DMS 273 treated with DMSO at 0.1 percent for 48 hours (cell line): ENCODE data around the gene PCLO.

Experiments
- DNase-seq: peaks from one replicate; lab custom pipeline; 2025; lab: John Stamatoyannopoulos, UW

PCLO gene

DNA sequence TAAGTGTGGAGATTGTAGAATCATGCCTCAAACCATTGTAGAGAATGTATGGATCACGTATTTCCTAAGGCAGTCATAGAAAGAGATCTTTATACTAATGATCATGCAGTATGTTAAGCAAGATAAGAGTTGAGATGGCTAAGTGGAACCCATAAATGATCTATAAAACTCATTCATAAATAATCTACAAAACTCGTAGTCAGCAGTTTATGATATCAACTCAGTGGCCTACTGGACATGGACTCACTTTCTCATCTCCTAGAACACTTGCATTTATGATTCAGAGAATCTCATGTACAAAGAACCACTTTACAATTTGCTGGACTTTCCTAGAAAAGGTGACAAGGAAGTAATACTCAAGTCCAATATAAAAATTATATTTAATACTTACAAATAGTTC is 339.6 kb downstream of the PCLO start:
- no peak for DNase-seq

DNA sequence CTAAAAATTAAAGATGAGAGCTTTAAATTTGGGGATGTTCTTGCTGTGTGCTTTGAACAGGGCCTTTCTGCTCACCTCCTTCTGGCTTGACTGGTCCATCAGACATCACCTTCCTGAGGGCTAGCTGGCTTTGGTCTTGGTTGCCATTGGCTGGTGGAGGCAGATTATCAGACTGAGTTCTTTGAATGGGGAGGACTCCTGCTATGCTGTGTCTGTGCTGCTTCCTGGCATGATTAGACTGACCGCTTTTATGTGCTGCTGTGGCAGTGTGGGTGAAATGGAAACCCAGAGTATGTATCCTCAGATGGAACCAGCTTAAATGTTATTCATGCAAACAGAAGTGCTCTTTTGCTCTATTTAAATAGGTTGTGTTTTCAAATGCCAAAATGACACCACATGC is 341.6 kb downstream of the PCLO start:
- DNase-seq, result no peak

DNA sequence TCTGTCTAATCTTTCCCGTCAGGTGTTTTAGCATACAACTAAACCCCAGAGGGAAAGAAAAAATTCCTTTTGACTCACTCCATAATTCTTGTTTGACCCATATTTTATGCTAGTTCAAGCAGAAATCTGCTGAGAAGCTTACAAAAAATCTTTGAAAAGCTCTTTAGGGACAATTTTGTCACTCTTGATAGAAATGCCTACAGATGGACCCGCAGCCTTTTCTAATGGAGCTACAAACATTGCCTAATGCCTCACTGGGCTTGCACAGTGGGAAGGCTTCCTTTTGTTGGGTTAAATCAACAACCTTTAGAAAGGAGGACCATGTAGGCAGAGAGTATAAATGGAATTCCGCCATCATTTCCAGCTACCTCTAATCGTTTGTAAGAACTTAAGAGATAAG is 344.5 kb downstream of the PCLO start:
- DNase-seq, result no peak

GRCh38 chr7:82816272-82816671 is 346.4 kb downstream of the PCLO start:
- no peak for DNase-seq

DNA sequence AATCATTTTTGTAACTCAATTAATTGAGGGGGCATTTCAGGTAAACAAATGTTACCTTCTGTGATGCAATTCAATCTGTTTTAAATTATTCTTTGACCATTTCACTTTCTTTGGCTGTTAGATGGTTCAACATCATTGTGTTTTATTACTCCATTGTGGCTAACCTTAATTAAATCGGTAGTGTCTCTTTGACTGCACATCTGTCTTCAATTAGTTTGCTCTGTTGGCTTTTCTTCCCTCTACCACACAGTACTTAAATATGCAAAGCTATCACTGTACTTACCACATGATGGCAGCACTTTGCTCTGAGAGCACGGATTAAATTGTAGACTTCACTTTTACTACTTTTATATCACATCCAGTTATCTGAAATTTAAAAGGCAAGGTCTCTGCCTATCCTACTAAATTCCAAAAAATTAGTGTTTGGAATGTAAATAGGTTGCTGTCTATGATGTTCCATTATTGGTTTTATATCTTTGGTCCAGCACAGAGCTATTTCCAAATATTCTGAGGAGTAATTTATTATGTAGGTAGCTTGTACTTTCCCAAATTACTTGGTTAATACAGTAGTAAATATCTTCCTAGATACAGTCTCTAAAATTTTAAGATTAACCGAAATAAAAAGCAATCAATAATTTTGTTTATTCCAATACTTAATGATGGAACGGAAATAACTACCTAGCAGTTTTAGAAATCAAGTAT is 352.0 kb downstream of the PCLO start:
- DNase-seq, result peak; percentile 68

- DNase-seq, result no peak
These were observed 354.1 kb downstream of the PCLO start for GRCh38 chr7:82808633-82809032.

DNA sequence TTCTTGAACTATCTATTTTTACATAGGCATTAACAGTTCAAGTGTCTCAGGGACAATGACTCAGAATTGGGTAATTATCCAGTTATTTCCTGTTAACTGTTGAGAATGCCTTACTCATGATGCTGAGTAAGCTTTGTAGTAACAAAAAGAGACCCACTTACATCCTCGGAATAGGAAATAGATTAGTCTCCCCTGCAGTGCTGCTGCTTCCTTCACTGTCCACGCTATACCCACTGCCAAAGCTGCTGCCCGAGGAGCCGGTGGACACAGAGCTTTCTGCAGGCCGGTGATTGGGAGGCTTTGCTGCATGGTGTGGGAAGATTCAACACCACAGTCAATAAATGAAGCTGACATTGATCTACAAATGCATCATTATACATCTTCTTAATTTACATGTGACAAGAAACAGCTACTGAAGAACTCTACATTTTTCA is 357.1 kb downstream of the PCLO start:
- DNase-seq, result no peak

GRCh38 chr7:82803411-82803810 is 359.3 kb downstream of the PCLO start:
- no peak for DNase-seq

DNA sequence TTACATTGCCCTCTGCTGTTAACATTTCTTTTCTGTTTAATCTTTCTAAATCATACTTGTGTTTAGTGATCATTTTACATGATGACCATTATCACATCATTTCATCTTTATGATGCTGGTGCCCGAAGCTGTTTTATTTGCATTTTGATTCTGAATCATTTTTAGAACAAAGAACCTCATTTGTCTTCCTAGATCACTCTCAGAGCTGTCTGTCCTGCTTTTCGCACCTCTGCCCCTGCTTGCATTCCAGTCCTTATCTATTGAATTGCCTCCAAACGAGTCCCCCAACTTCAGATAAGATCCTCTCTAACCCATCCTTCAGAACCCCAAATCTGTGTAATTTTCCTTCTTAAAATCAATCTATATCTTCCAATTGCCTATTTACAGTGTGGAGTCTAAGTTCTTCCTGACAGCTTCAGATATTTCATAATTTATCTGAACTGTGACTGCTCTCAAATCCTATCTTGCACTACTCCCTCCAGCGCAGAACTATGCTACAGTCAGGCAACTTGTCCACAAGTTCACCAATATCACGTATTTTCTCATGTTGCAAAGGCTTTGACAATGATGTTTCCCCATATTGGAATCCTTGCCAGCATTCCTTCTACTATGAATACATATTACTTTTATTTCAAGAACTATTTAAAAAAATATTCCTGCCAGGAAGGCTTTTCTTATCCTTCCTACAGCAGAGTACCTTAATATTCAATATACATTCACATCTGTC is 372.6 kb downstream of the PCLO start:
- no peak for DNase-seq

DNA sequence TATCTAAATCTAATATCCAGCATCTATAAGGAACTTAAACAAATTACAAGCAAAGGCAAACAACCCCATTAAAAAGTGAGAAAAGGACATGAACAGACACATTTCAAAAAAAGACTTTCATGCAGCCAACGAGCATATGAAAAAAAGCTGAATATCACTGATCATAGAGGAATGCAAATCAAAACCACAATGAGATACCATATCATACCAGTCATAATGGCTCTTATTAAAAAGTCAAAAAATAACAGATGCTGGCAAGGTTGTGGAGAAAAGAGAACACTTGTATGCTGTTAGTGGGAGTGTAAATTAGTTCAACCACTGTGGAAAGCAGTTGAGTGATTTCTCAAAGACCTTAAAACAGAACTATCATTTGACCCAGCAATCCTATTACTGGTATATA is 384.7 kb downstream of the PCLO start:
- DNase-seq, result no peak

- DNase-seq, result no peak
These were observed 399.8 kb downstream of the PCLO start for GRCh38 chr7:82762880-82763279.

- no peak for DNase-seq
These were observed 401.9 kb downstream of the PCLO start for GRCh38 chr7:82760831-82761230.

DNA sequence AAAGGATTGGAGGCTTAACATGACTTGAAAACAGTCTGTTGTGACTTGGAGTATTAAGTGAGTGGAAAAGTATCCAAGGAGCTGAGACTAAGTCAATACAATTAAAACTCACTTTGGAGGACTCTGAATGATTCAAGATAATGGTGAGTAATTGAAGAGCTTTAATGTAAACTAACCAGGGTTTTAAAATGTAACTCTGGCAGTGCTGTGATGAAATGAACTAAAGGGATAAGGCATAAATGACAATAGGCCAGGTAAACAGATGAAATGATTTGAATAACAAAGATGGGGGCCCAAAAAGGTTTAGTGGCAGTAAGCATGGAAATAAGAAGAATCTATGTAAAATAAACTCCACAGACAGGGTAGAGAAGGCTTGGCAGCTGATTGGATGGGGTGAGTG is 402.6 kb downstream of the PCLO start:
- no peak for DNase-seq

GRCh38 chr7:82755705-82756551 is 406.8 kb downstream of the PCLO start:
- DNase-seq, result no peak

DNA sequence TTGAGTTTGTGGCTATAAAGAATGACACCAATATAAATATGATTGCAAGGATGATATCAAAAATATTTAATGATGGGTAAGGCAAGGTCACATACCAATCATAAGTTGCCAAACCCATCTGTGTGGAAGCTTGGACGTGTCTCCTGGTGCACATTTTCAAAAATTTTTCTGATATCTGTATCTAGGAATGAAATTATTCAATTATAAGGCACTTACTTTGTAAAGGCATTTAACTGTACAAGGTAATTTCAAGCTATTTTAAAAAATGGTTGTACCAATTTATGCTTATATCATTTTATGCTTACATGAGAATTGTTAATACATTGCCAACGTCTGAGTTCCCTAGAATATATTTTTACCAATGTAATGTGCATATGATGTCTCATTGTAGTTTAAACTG is 412.7 kb downstream of the PCLO start:
- no peak for DNase-seq

GRCh38 chr7:82745820-82746219 is 416.9 kb downstream of the PCLO start:
- DNase-seq, result no peak

GRCh38 chr7:82745117-82745516 is 417.6 kb downstream of the PCLO start:
- DNase-seq, result no peak

GRCh38 chr7:82742163-82742562 is 420.5 kb downstream of the PCLO start:
- no peak for DNase-seq

- no peak for DNase-seq
These were observed 421.2 kb downstream of the PCLO start for GRCh38 chr7:82741493-82741892.

DNA sequence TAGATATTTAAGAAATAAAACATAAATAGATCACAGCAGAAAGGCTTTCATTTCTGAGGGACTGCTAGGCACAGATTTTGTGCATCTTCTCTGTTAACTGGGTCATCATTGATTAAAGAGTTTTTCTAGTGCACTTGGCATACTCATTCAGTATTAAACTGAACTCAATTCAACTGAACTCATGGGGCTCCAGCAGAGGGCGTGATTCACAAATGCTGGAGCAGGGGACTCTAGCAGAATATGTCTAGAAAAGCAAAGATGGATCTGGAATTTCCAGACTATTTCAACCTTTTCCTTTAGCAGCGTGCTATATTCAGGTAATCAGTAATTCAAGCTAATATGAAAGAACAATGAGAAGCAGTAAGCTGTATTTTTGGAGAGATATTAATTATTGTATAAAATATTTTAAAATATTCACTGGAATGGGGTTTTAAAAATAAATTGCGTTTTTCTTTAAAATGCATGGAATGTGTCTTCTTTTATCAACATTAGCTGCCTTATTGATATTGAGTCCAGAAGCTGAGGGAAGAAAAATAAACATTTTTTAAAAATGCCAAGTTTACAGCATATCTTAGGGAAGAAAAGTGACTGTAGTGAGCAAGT is 422.3 kb downstream of the PCLO start:
- peak; percentile 33 for DNase-seq

DNA sequence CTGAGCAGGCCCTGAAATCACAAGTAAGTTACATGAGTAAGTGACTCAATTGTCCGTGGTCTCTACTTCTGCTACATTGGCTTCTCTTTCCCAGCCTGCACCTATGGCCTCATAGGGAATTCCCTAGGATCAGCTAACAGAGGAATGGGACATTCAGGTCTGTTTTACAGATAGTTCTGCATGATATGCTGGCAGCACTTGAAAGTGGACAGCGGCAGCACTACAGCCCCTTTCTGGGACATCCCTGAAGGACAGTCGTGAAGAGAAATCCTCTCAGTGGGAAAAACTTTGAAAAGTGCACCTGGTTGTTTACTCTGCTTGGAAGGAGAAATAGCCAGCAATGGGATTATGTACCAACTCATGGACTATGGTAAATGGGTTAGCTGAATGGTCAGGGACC is 426.1 kb downstream of the PCLO start:
- DNase-seq, result no peak

DNA sequence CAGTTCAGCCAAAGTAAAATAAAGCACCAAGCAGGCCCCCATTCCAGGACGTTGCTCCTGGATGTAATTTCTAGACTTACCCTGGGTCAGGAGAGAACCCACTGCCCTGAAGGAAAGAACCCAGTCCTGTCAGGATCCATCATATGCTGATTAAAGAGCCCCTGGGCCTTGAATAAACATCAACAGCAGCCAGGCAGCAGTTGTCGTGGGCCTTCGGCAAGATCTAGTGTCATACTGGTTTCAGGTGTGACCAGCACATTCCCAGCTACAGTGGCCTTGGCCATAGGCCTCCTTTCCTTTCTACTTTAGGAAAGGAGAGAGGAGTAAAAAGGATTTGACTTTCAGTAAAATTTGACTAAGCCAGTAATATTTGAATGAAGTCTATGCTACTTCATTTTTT is 430.0 kb downstream of the PCLO start:
- no peak for DNase-seq
